SJCRH30 (cell line): ENCODE measurements around the gene NOD1. TPM values are rescaled to one million over a fixed set of nuclear protein-coding genes. Genes with fewer than 3 reads are reported as not detected.

Experiments used
- DNase-seq, 2 experiments: peaks; one replicate each; pipeline ENCODE4 v3.0.0-alpha.2; 2015 to 2020
- H3K27ac ChIP-seq: fragments of 250-450 bp; sonication (Bioruptor Pico); 2 replicates; pipeline ENCODE4 v1.5.1; 2020; ENCODE audit warnings: mild to moderate bottlenecking, moderate library complexity
- H3K27me3 ChIP-seq: fragments of 250-450 bp; sonication (Bioruptor Pico); 2 replicates; pipeline ENCODE4 v1.5.1; 2020; ENCODE audit warnings: mild to moderate bottlenecking, moderate library complexity
- H3K36me3 ChIP-seq: fragments of 250-450 bp; sonication (Bioruptor Pico); 2 replicates; pipeline ENCODE4 v1.5.1; 2020; ENCODE audit warnings: mild to moderate bottlenecking, moderate library complexity
- H3K4me1 ChIP-seq: fragments of 250-450 bp; sonication (Bioruptor Pico); 2 replicates; pipeline ENCODE4 v1.5.1; 2020; ENCODE audit warnings: mild to moderate bottlenecking, moderate library complexity
- H3K4me3 ChIP-seq: fragments of 250-450 bp; sonication (Bioruptor Pico); 2 replicates; pipeline ENCODE4 v1.5.1; 2020; ENCODE audit warnings: mild to moderate bottlenecking, moderate library complexity
- H3K9me3 ChIP-seq: fragments of 250-450 bp; sonication (Bioruptor Pico); replicated peaks from 2 replicates; pipeline ENCODE4 v1.5.1; 2020; ENCODE audit warnings: mild to moderate bottlenecking, moderate library complexity
- total RNA-seq: library from RNA; depleted of rRNA; stranded (reverse); fragments of >200 nt; shearing (Covaris generic); gene quantifications from 2 replicates; pipeline ENCODE4 v1.2.3, GENCODE V29; 2014

NOD1 gene
- total RNA-seq, 1 experiment from 2014 or later: 11.4 TPM

GRCh38 chr7:30468791-30469190 is 9.8 kb downstream of the NOD1 start:
- no peak overlapping the region for H3K4me3 ChIP-seq
- H3K36me3 ChIP-seq: no peaks in the 10 kb centered on the region
- H3K4me1 ChIP-seq: peaks cover 10% of the 10 kb centered on the region
- no peaks in the 10 kb centered on the region for H3K9me3 ChIP-seq
- no peaks in the 10 kb centered on the region for H3K27me3 ChIP-seq
- no peak for DNase-seq
- no peak overlapping the region for H3K27ac ChIP-seq

- Histone ChIP-seq H3K4me3 (no peak overlapping the region), H3K4me1 (peaks cover 11% of the 10 kb centered on the region), H3K36me3 (no peaks in the 10 kb centered on the region), H3K9me3 (no peaks in the 10 kb centered on the region), H3K27ac (no peak overlapping the region), H3K27me3 (no peaks in the 10 kb centered on the region)
- DNase-seq: no peak
Measured at GRCh38 chr7:30468041-30468440, 10.5 kb downstream of the NOD1 start.

GRCh38 chr7:30467271-30467670 is 11.3 kb downstream of the NOD1 start:
- no peaks in the 10 kb centered on the region for H3K9me3 ChIP-seq
- no peaks in the 10 kb centered on the region for H3K27me3 ChIP-seq
- no peak overlapping the region for H3K27ac ChIP-seq
- H3K4me1 ChIP-seq: peaks cover 11% of the 10 kb centered on the region
- no peaks in the 10 kb centered on the region for H3K36me3 ChIP-seq
- H3K4me3 ChIP-seq: no peak overlapping the region
- DNase-seq: no peak

GRCh38 chr7:30466266-30466665 is 12.3 kb downstream of the NOD1 start:
- Histone ChIP-seq H3K4me1 (peaks cover 11% of the 10 kb centered on the region), H3K36me3 (no peaks in the 10 kb centered on the region), H3K27ac (no peak overlapping the region), H3K4me3 (no peak overlapping the region), H3K27me3 (no peaks in the 10 kb centered on the region), H3K9me3 (no peaks in the 10 kb centered on the region)
- DNase-seq: no peak

GRCh38 chr7:30465811-30466180 is 12.8 kb downstream of the NOD1 start:
- Histone ChIP-seq H3K36me3 (no peaks in the 10 kb centered on the region), H3K4me1 (peaks cover 11% of the 10 kb centered on the region)

GRCh38 chr7:30465046-30465810 is 13.4 kb downstream of the NOD1 start:
- Histone ChIP-seq H3K27ac (no peak overlapping the region), H3K4me1 (peaks cover 11% of the 10 kb centered on the region), H3K27me3 (no peaks in the 10 kb centered on the region), H3K9me3 (no peaks in the 10 kb centered on the region), H3K4me3 (no peak overlapping the region), H3K36me3 (no peaks in the 10 kb centered on the region)
- DNase-seq: no peak

More at GRCh38 chr7:30465811-30466180, 12.8 kb downstream of the NOD1 start:
- DNase-seq: no peak
- no peaks in the 10 kb centered on the region for H3K27me3 ChIP-seq
- no peak overlapping the region for H3K4me3 ChIP-seq
- no peaks in the 10 kb centered on the region for H3K9me3 ChIP-seq
- no peak overlapping the region for H3K27ac ChIP-seq

GRCh38 chr7:30464231-30464671 is 14.3 kb downstream of the NOD1 start:
- Histone ChIP-seq H3K4me1 (peaks cover 11% of the 10 kb centered on the region), H3K36me3 (no peaks in the 10 kb centered on the region), H3K27me3 (no peaks in the 10 kb centered on the region), H3K4me3 (no peak overlapping the region), H3K27ac (peak overlapping the region; percentile 40), H3K9me3 (no peaks in the 10 kb centered on the region)
- peak; percentile 65 to 75 for DNase-seq

- H3K9me3 ChIP-seq: no peaks in the 10 kb centered on the region
- H3K36me3 ChIP-seq: no peaks in the 10 kb centered on the region
- no peak for DNase-seq
- H3K27me3 ChIP-seq: no peaks in the 10 kb centered on the region
- H3K27ac ChIP-seq: peak overlapping the region; percentile 40; the same call in 1 of the 2 replicates
- H3K4me1 ChIP-seq: peaks cover 11% of the 10 kb centered on the region
- H3K4me3 ChIP-seq: no peak overlapping the region
Measured at GRCh38 chr7:30463405-30464145, 15.0 kb downstream of the NOD1 start.

- Histone ChIP-seq H3K27me3 (no peaks in the 10 kb centered on the region), H3K4me1 (peaks cover 11% of the 10 kb centered on the region), H3K9me3 (no peaks in the 10 kb centered on the region), H3K27ac (no peak overlapping the region), H3K4me3 (no peak overlapping the region), H3K36me3 (no peaks in the 10 kb centered on the region)
- DNase-seq: no peak
Measured at GRCh38 chr7:30462179-30462578, 16.4 kb downstream of the NOD1 start.

GRCh38 chr7:30460246-30460633 is 18.3 kb downstream of the NOD1 start:
- Histone ChIP-seq H3K4me3 (no peak overlapping the region), H3K36me3 (peaks cover 9% of the 10 kb centered on the region), H3K27me3 (no peaks in the 10 kb centered on the region), H3K27ac (no peak overlapping the region), H3K9me3 (no peaks in the 10 kb centered on the region), H3K4me1 (peaks cover 11% of the 10 kb centered on the region)
- DNase-seq: no peak

- no peak for DNase-seq
- Histone ChIP-seq H3K27ac (no peak overlapping the region), H3K27me3 (no peaks in the 10 kb centered on the region), H3K36me3 (peaks cover 9% of the 10 kb centered on the region), H3K4me3 (no peak overlapping the region), H3K4me1 (peaks cover 10% of the 10 kb centered on the region), H3K9me3 (no peaks in the 10 kb centered on the region)
Measured at GRCh38 chr7:30459591-30460245, 18.9 kb downstream of the NOD1 start.

- H3K9me3 ChIP-seq: no peaks in the 10 kb centered on the region
- no peak for DNase-seq
- H3K36me3 ChIP-seq: peaks cover 9% of the 10 kb centered on the region
- H3K27ac ChIP-seq: no peak overlapping the region
- no peaks in the 10 kb centered on the region for H3K4me1 ChIP-seq
- no peaks in the 10 kb centered on the region for H3K27me3 ChIP-seq
- no peak overlapping the region for H3K4me3 ChIP-seq
Measured at GRCh38 chr7:30458311-30458710, 20.3 kb downstream of the NOD1 start.

GRCh38 chr7:30453921-30454320 is 24.7 kb downstream of the NOD1 start:
- H3K36me3 ChIP-seq: peaks cover 11% of the 10 kb centered on the region
- DNase-seq: no peak
- no peaks in the 10 kb centered on the region for H3K4me1 ChIP-seq
- H3K27ac ChIP-seq: no peak overlapping the region
- H3K27me3 ChIP-seq: no peaks in the 10 kb centered on the region
- no peaks in the 10 kb centered on the region for H3K9me3 ChIP-seq
- H3K4me3 ChIP-seq: no peak overlapping the region

GRCh38 chr7:30453016-30453415 is 25.6 kb downstream of the NOD1 start:
- Histone ChIP-seq H3K27me3 (no peaks in the 10 kb centered on the region), H3K4me3 (no peak overlapping the region), H3K4me1 (no peaks in the 10 kb centered on the region), H3K9me3 (no peaks in the 10 kb centered on the region), H3K36me3 (peaks cover 11% of the 10 kb centered on the region), H3K27ac (no peak overlapping the region)
- no peak for DNase-seq

- H3K4me1 ChIP-seq: no peaks in the 10 kb centered on the region
- H3K36me3 ChIP-seq: peaks cover 11% of the 10 kb centered on the region
- H3K4me3 ChIP-seq: no peak overlapping the region
- DNase-seq: no peak
- no peaks in the 10 kb centered on the region for H3K9me3 ChIP-seq
- H3K27ac ChIP-seq: no peak overlapping the region
- no peaks in the 10 kb centered on the region for H3K27me3 ChIP-seq
Measured at GRCh38 chr7:30452280-30452930, 26.2 kb downstream of the NOD1 start.
